Breast epithelium (tissue), 4 donors: Measurements from ENCODE around the gene ADD3. TPM values are rescaled to one million over a fixed set of nuclear protein-coding genes. Genes with fewer than 3 reads are reported as not detected.
A peak's percentile ranks its signal among the peaks of the same experiment; 100 is the strongest.

Experiments used
- DNase-seq, 2 donors: peaks; one replicate each; pipeline ENCODE4 v3.0.0-alpha.2; 2019; ENCODE audit warnings: low spot score in 2 of 2
- H3K27ac ChIP-seq, 2 donors: fragments of 200-600 bp; sonication (generic) in 1 of 2; one replicate each; pipeline ENCODE4 v1.5.1; 2016 to 2019; ENCODE audit warnings: mild to moderate bottlenecking in 1 of 2
- H3K27me3 ChIP-seq, 2 donors: fragments of 200-600 bp; sonication (generic) in 1 of 2; one replicate each; pipeline versions ENCODE4 v1.5.1 to v1.6.0; 2017 to 2019; ENCODE audit warnings: control low read depth in 1 of 2, mild to moderate bottlenecking in 1 of 2
- H3K36me3 ChIP-seq: fragments of 200-600 bp; one replicate; pipeline ENCODE4 v1.5.1; 2019
- H3K4me1 ChIP-seq, 2 donors: fragments of 200-600 bp; sonication (generic); one replicate each; pipeline ENCODE4 v1.5.1; 2016 to 2019; ENCODE audit warnings: control low read depth in 1 of 2
- H3K4me3 ChIP-seq, 3 donors: fragments of 200-600 bp; sonication (generic); 1 replicate in 2 of 3; 2 replicates in 1 of 3; pipeline ENCODE4 v1.5.1; 2016 to 2019; ENCODE audit warnings: mild to moderate bottlenecking in 3 of 3, moderate library complexity in 2 of 3
- H3K9me3 ChIP-seq, 2 donors: fragments of 200-600 bp; sonication (generic) in 1 of 2; one replicate each; pipeline ENCODE4 v1.5.1; 2016 to 2019; ENCODE audit warnings: control low read depth in 1 of 2
- CTCF ChIP-seq, 3 donors: fragments of 450-650 bp; IDR thresholded peaks; one replicate each; pipeline ENCODE4 v1.5.1; 2016 to 2017; ENCODE audit warnings: antibody characterized with exemption in 3 of 3, mild to moderate bottlenecking in 3 of 3, moderate library complexity in 3 of 3
- POLR2A ChIP-seq: fragments of 450-650 bp; IDR thresholded peaks from one replicate; pipeline ENCODE4 v1.6.1; 2016; ENCODE audit warnings: antibody characterized with exemption, mild to moderate bottlenecking, moderate library complexity
- POLR2AphosphoS5 ChIP-seq, 3 donors: sonication (generic); formaldehyde crosslinking; IDR thresholded peaks; one replicate each; pipeline ENCODE4 v1.6.1; 2017; ENCODE audit warnings: antibody characterized with exemption in 3 of 3
- intact Hi-C: fragments of 100-400 bp; cut with DNase I; formaldehyde crosslinking; loops from one replicate; pipeline ENCODE4 v1.15.1; 2023; ENCODE audit warnings: low total_unique reads
- total RNA-seq, 3 donors: library from RNA; depleted of rRNA; stranded (reverse); fragments of >200 nt; gene quantifications; one replicate each; pipeline ENCODE4 v1.1.0, GENCODE V29; 2016

Gene ADD3
- total RNA-seq, 3 donors from 2014 or later: 208 to 458 (median 347) TPM

GRCh38 chr10:109996766-109997171, 11.0 kb upstream of the ADD3 start:
- Histone ChIP-seq H3K4me1 (peaks cover 0 to 4% of the 10 kb centered on the region in 2 donors), H3K36me3 (no peaks in the 10 kb centered on the region), H3K4me3 (no peak overlapping the region), H3K9me3 (no peaks in the 10 kb centered on the region), H3K27me3 (no peaks in the 10 kb centered on the region), H3K27ac (peak overlapping the region in 1 of 2 donors; percentile 40)
- TF ChIP-seq CTCF (IDR thresholded peaks at IDR 0.05) (no peak), POLR2A (no peak), POLR2AphosphoS5 (IDR thresholded peaks at IDR 0.05) (no peak)
- DNase-seq: no peak
- intact Hi-C loops: no loop called here

- no peaks in the 10 kb centered on the region for H3K27me3 ChIP-seq
- no peaks in the 10 kb centered on the region for H3K36me3 ChIP-seq
- no peaks in the 10 kb centered on the region for H3K9me3 ChIP-seq
- no peak overlapping the region for H3K4me3 ChIP-seq
- TF ChIP-seq POLR2A (no peak), CTCF (IDR thresholded peaks at IDR 0.05) (no peak), POLR2AphosphoS5 (IDR thresholded peaks at IDR 0.05) (no peak)
- peaks cover 0 to 4% of the 10 kb centered on the region in 2 donors for H3K4me1 ChIP-seq
- H3K27ac ChIP-seq: no peak overlapping the region
- DNase-seq: no peak
- intact Hi-C loops: no loop called here
These were observed 10.6 kb upstream of the ADD3 start for GRCh38 chr10:109997233-109997632.

- Histone ChIP-seq H3K36me3 (no peaks in the 10 kb centered on the region), H3K27ac (no peak overlapping the region), H3K27me3 (no peaks in the 10 kb centered on the region), H3K4me1 (peaks cover 0 to 4% of the 10 kb centered on the region in 2 donors), H3K4me3 (no peak overlapping the region), H3K9me3 (no peaks in the 10 kb centered on the region)
- intact Hi-C loops: no loop called here
- TF ChIP-seq POLR2A (no peak), POLR2AphosphoS5 (IDR thresholded peaks at IDR 0.05) (no peak), CTCF (IDR thresholded peaks at IDR 0.05) (no peak)
- no peak for DNase-seq
These were observed 9.3 kb upstream of the ADD3 start for GRCh38 chr10:109998513-109998912.

- no peaks in the 10 kb centered on the region for H3K36me3 ChIP-seq
- TF ChIP-seq CTCF (IDR thresholded peaks at IDR 0.05) (no peak), POLR2A (no peak), POLR2AphosphoS5 (IDR thresholded peaks at IDR 0.05) (no peak)
- H3K4me3 ChIP-seq: no peak overlapping the region
- no peaks in the 10 kb centered on the region for H3K4me1 ChIP-seq
- no peak overlapping the region for H3K27ac ChIP-seq
- DNase-seq: no peak
- H3K9me3 ChIP-seq: no peaks in the 10 kb centered on the region
- intact Hi-C loops: no loop called here
- no peaks in the 10 kb centered on the region for H3K27me3 ChIP-seq
These were observed 4.8 kb upstream of the ADD3 start for GRCh38 chr10:110002801-110003523.

GRCh38 chr10:110003524-110003885, 4.3 kb upstream of the ADD3 start:
- Histone ChIP-seq H3K36me3 (no peaks in the 10 kb centered on the region), H3K9me3 (no peaks in the 10 kb centered on the region), H3K4me1 (no peaks in the 10 kb centered on the region), H3K4me3 (no peak overlapping the region), H3K27ac (no peak overlapping the region), H3K27me3 (no peaks in the 10 kb centered on the region)
- DNase-seq: no peak
- intact Hi-C loops: no loop called here
- TF ChIP-seq POLR2AphosphoS5 (IDR thresholded peaks at IDR 0.05): no peak
- no peak for TF ChIP-seq POLR2A
- TF ChIP-seq CTCF (IDR thresholded peaks at IDR 0.05): no peak
